Epithelial cell of proximal tubule (primary cell): ENCODE results near the gene SHANK1. TPM values are rescaled to one million over a fixed set of nuclear protein-coding genes. Genes with fewer than 3 reads are reported as not detected.

Experiments used
- DNase-seq: peaks from one replicate; pipeline ENCODE4 v3.0.0-alpha.2; 2011; ENCODE audit warnings: low read depth
- H3K4me3 ChIP-seq: 2 replicates; pipeline ENCODE4 v1.5.1; 2011; ENCODE audit warnings: low read depth, mild to moderate bottlenecking, low read length
- CTCF ChIP-seq: conservative IDR thresholded peaks from 2 replicates; pipeline ENCODE4 v1.5.1; 2012; ENCODE audit warnings: low read depth, mild to moderate bottlenecking, low read length
- total RNA-seq: library from RNA; depleted of rRNA; stranded (reverse); fragments of >200 nt; gene quantifications from 2 replicates; pipeline ENCODE4 v1.2.3, GENCODE V29; 2015

Gene SHANK1
- total RNA-seq, 1 donor from 2014 or later = 0.29 TPM

- DNase-seq = no peak
- peak overlapping the region; percentile 71 for H3K4me3 ChIP-seq
- TF ChIP-seq CTCF = no peak
Observed at GRCh38 chr19:50702158-50702870, 17.3 kb downstream of the SHANK1 start.

DNA sequence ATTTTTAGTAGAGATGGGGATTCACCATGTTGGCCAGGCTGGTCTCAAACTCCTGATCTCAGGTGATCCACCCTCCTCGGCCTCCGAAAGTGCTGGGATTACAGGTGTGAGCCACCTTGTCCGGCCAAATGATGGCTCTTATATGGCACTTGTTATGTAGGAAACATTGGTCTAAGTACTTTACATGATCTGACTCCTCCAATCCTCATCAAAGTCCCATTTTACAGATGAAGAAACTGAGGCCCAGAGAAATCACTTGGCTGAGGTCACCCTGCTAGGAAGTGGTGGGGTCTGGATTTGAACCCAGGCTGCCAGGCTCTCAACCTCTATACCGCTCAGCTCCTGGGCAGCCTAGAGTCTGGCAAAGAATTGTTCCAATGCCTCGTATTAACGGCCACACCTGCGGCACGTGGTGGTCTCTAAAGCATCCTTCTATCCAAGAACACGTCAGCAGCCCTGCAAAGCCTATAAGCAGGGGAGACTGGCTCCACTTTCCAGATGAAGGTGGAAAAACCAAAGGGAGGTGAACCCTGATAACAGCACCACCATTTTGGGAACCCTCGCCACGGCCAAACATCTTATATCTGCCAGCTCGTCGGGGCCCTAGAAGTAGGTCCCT is 18.1 kb downstream of the SHANK1 start:
- no peak for TF ChIP-seq CTCF
- no peak for DNase-seq
- H3K4me3 ChIP-seq = peak overlapping the region; percentile 71

GRCh38 chr19:50697414-50698124 is 22.0 kb downstream of the SHANK1 start:
- TF ChIP-seq CTCF = no peak
- no peak for DNase-seq
- H3K4me3 ChIP-seq = no peak overlapping the region

GRCh38 chr19:50696094-50696483 is 23.5 kb downstream of the SHANK1 start:
- H3K4me3 ChIP-seq = no peak overlapping the region
- no peak for TF ChIP-seq CTCF
- DNase-seq = no peak

DNA sequence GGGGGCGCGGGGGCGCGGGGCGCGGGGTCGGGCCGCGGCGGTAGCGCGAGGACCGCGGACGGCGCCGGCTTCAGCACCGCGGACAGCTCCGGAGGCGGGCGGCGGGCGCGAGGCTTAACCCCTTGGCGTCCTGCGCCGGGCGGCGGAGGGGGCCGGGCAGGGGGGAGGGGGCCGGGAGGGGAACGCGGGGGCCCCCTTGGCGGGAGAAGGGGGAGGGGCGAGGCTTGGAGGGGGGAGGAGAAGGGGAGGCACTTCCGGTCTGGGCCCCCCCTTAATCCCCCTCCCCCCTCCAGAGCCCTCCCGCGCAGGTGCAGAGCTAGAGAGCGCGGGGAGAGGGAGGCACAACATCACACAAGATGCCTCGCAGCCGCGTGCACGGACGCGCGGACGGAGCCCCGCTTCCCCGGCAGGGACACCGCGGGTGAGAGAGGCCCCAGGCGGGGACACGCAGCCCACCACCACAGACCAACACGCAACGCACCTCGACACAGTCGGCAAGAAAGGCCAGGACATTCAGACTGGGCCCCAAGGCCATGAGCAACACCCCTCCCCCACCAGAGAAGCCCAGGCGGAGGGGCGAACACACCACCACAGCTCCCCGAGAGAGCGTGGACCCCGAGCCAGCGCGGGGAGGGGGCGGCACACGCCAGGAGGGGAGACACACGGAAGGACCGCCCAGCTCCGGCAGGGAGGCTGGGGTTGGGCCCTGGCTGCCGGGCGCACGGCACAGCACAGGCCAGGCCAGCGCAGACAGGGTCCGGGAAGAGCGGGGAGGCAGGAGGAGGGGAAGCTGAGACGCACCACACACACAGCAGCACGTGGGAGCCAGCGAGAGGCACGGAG is 24.1 kb downstream of the SHANK1 start:
- no peak for DNase-seq
- TF ChIP-seq CTCF = no peak
- no peak overlapping the region for H3K4me3 ChIP-seq

DNA sequence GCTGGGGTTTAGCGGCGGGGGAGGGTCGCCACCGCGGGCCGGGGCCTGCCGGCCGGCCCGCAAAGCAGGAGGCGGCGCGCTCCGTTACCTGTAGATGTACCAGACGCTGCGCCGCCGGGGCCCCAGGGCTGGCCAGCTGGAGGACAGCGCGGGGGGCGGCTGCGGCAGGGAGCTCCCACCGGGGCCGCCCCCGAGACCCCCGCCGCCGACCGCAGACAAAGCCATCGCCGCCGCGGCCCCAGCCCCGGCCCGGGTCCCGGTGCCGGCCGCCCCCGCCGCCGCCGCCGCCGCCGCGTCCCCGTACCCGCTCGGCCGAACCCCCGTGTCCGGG is 24.8 kb downstream of the SHANK1 start:
- no peak overlapping the region for H3K4me3 ChIP-seq
- TF ChIP-seq CTCF = no peak
- DNase-seq = no peak
